Measurements from ENCODE around the gene LENEP. TPM values are rescaled to one million over a fixed set of nuclear protein-coding genes. Genes with fewer than 3 reads are reported as not detected.
"Not testable (repeated sequence)": the region's sequence is repeated elsewhere in the genome, so short reads cannot be mapped to it uniquely, and the experiment has no call there.

Gene LENEP
- total RNA-seq, 1 donor from 2014 or later: not detected

GRCh38 chr1:154983776-154984466 is 9.5 kb upstream of the LENEP start:
- peaks cover 24% of the 10 kb centered on the region for H3K4me1 ChIP-seq
- no peaks in the 10 kb centered on the region for H3K27me3 ChIP-seq
- H3K36me3 ChIP-seq: peaks cover 0 to 5% of the 10 kb centered on the region in 2 donors
- no peaks in the 10 kb centered on the region for H3K9me3 ChIP-seq
- intact Hi-C loops (cut with DNase I): no loop called here
- DNase-seq (ENCODE audit: extremely low spot score in 2 of 2): no peak
- H3K27ac ChIP-seq: peak overlapping the region; percentile 66
- peak overlapping the region; percentile 56 to 76 for H3K4me3 ChIP-seq
- TF ChIP-seq POLR2AphosphoS5 (IDR thresholded peaks at IDR 0.05; ENCODE audit: insufficient read depth in 1 of 2, low read depth in 1 of 2) (no peak), CTCF (IDR thresholded peaks at IDR 0.05) (no peak), POLR2A (IDR thresholded peaks at IDR 0.05) (no peak)

DNA sequence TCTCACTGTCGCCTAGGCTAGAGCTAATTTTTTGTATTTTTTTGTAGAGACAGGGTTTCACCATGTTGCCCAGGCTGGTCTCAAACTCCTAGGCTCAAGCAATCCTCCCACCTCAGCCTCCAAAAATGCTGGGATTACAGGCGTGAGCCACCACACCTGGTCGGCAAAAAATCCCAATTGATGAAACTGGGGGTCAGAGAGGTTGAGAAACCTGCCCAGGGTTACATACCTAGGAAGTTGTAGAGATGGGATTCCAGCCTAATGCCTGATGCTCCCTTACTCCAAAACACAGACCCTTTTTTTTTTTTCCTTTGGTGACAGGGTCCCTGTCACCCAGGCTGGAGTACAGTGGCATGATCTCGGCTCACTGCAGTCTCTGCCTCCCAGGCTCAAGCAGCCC is 6.7 kb upstream of the LENEP start:
- H3K9me3 ChIP-seq; DNase-seq (ENCODE audit: extremely low spot score in 2 of 2); H3K27me3 ChIP-seq; H3K27ac ChIP-seq; intact Hi-C loops (cut with DNase I); H3K4me3 ChIP-seq: not testable (repeated sequence)
- Histone ChIP-seq H3K4me1 (peaks cover 31% of the 10 kb centered on the region), H3K36me3 (peaks cover 0 to 18% of the 10 kb centered on the region in 2 donors)

DNA sequence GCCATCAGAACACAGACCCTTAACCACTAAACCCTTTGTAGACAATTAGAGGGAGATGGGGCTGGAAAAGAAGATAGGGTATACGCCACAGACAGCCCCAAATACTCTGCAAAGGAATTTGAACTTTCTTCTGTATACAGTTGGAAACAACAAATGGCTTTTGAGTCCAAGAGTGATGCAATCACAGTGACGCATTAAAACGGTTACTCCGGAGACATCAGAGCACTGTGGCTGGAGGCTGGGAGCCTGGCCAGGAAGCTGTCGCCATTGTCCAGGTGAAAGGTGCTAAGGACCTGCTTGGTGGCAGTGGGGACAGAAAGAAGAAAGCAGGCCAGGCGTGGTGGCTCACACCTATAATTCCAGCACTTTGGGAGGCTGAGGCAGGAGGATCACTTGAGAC is 6.1 kb upstream of the LENEP start:
- intact Hi-C loops (cut with DNase I): no loop called here
- Histone ChIP-seq H3K27me3 (no peaks in the 10 kb centered on the region), H3K4me3 (no peak overlapping the region), H3K4me1 (peaks cover 28% of the 10 kb centered on the region), H3K9me3 (no peaks in the 10 kb centered on the region), H3K27ac (no peak overlapping the region), H3K36me3 (peaks cover 0 to 18% of the 10 kb centered on the region in 2 donors)
- TF ChIP-seq CTCF (IDR thresholded peaks at IDR 0.05) (no peak), POLR2AphosphoS5 (IDR thresholded peaks at IDR 0.05; ENCODE audit: insufficient read depth in 1 of 2, low read depth in 1 of 2) (no peak)
- DNase-seq (ENCODE audit: extremely low spot score in 2 of 2): no peak

- peaks cover 23% of the 10 kb centered on the region for H3K4me1 ChIP-seq
- intact Hi-C loops (cut with DNase I): no loop called here
- H3K36me3 ChIP-seq: peaks cover 0 to 18% of the 10 kb centered on the region in 2 donors
- no peaks in the 10 kb centered on the region for H3K27me3 ChIP-seq
- no peak for DNase-seq (ENCODE audit: extremely low spot score in 2 of 2)
- no peaks in the 10 kb centered on the region for H3K9me3 ChIP-seq
- TF ChIP-seq CTCF (IDR thresholded peaks at IDR 0.05) (no peak), POLR2AphosphoS5 (IDR thresholded peaks at IDR 0.05; ENCODE audit: insufficient read depth in 1 of 2, low read depth in 1 of 2) (no peak), POLR2A (IDR thresholded peaks at IDR 0.05) (no peak)
- no peak overlapping the region for H3K4me3 ChIP-seq
- H3K27ac ChIP-seq: no peak overlapping the region
These were observed 5.1 kb upstream of the LENEP start for GRCh38 chr1:154988058-154988954.

- H3K4me1 ChIP-seq: peaks cover 13% of the 10 kb centered on the region
- no peak overlapping the region for H3K27ac ChIP-seq
- no peaks in the 10 kb centered on the region for H3K9me3 ChIP-seq
- intact Hi-C loops (cut with DNase I): no loop called here
- no peak overlapping the region for H3K4me3 ChIP-seq
- TF ChIP-seq CTCF (IDR thresholded peaks at IDR 0.05) (no peak), POLR2AphosphoS5 (IDR thresholded peaks at IDR 0.05; ENCODE audit: insufficient read depth in 1 of 2, low read depth in 1 of 2) (no peak), POLR2A (IDR thresholded peaks at IDR 0.05) (no peak)
- no peak for DNase-seq (ENCODE audit: extremely low spot score in 2 of 2)
- no peaks in the 10 kb centered on the region for H3K27me3 ChIP-seq
- H3K36me3 ChIP-seq: peaks cover 0 to 18% of the 10 kb centered on the region in 2 donors
These were observed 4.1 kb upstream of the LENEP start for GRCh38 chr1:154989195-154989860.

Measured in vagina (tissue), 2 donors.